Measurements from ENCODE around the gene SCN4A. TPM values are rescaled to one million over a fixed set of nuclear protein-coding genes. Genes with fewer than 3 reads are reported as not detected.
"Not testable (repeated sequence)": the region's sequence is repeated elsewhere in the genome, so short reads cannot be mapped to it uniquely, and the experiment has no call there.

Gene SCN4A
- total RNA-seq, 4 donors from 2014 or later: 0.83 TPM; not detected in 3

DNA sequence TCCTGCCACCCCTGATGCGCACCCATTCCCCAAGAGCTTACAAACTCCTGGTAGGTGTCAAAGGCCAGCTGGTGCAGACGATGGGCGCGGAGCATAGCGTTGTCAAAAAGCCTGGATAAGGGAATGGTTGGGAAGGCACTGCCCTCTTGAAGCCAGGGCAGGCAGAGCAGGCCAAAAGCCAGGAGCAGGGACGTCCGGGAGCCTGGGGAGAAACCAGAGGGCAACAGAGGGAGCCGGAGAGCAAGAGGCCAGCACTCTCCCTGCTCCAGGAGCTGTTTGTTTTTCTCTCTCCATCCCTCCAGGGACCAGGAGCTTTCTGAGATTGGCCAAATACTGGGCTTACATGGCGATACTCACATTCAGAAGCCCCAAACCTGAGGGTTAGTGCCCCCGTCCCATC lies 54.4 kb downstream of the SCN4A start:
- H3K27me3 ChIP-seq: no peaks in the 10 kb centered on the region
- H3K4me1 ChIP-seq: peaks cover 0 to 4% (median 0%) of the 10 kb centered on the region in 4 donors
- no peaks in the 10 kb centered on the region for H3K9me3 ChIP-seq
- TF ChIP-seq, protein P1, sequence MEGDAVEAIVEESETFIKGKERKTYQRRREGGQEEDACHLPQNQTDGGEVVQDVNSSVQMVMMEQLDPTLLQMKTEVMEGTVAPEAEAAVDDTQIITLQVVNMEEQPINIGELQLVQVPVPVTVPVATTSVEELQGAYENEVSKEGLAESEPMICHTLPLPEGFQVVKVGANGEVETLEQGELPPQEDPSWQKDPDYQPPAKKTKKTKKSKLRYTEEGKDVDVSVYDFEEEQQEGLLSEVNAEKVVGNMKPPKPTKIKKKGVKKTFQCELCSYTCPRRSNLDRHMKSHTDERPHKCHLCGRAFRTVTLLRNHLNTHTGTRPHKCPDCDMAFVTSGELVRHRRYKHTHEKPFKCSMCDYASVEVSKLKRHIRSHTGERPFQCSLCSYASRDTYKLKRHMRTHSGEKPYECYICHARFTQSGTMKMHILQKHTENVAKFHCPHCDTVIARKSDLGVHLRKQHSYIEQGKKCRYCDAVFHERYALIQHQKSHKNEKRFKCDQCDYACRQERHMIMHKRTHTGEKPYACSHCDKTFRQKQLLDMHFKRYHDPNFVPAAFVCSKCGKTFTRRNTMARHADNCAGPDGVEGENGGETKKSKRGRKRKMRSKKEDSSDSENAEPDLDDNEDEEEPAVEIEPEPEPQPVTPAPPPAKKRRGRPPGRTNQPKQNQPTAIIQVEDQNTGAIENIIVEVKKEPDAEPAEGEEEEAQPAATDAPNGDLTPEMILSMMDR (IDR thresholded peaks at IDR 0.05): no peak
- no peak for TF ChIP-seq POLR2A (IDR thresholded peaks at IDR 0.05)
- no peak overlapping the region for H3K27ac ChIP-seq
- peak in 1 of 3 donors; percentile 41 for DNase-seq
- H3K4me3 ChIP-seq: no peak overlapping the region
- H3K36me3 ChIP-seq: no peaks in the 10 kb centered on the region

GRCh38 chr17:63917646-63918045 lies 55.1 kb downstream of the SCN4A start:
- H3K36me3 ChIP-seq: no peaks in the 10 kb centered on the region
- no peaks in the 10 kb centered on the region for H3K27me3 ChIP-seq
- H3K4me3 ChIP-seq: no peak overlapping the region
- H3K4me1 ChIP-seq: peaks cover 0 to 4% (median 0%) of the 10 kb centered on the region in 4 donors
- no peak overlapping the region for H3K27ac ChIP-seq
- peak in 1 of 3 donors; percentile 41 for DNase-seq
- TF ChIP-seq, protein P1 (IDR thresholded peaks at IDR 0.05): no peak
- no peak for TF ChIP-seq POLR2A (IDR thresholded peaks at IDR 0.05)
- no peaks in the 10 kb centered on the region for H3K9me3 ChIP-seq

- not testable (repeated sequence) for H3K4me1 ChIP-seq, H3K4me3 ChIP-seq, H3K27me3 ChIP-seq, H3K27ac ChIP-seq, H3K36me3 ChIP-seq, H3K9me3 ChIP-seq
- DNase-seq: peak in 1 of 3 donors; percentile 18
These were observed 55.5 kb downstream of the SCN4A start for GRCh38 chr17:63917206-63917605.

GRCh38 chr17:63916566-63917185 lies 56.0 kb downstream of the SCN4A start:
- no peak for DNase-seq
- H3K9me3 ChIP-seq: no peaks in the 10 kb centered on the region
- TF ChIP-seq, protein P1 (IDR thresholded peaks at IDR 0.05): no peak
- TF ChIP-seq POLR2A (IDR thresholded peaks at IDR 0.05): no peak
- H3K36me3 ChIP-seq: no peaks in the 10 kb centered on the region
- no peaks in the 10 kb centered on the region for H3K27me3 ChIP-seq
- H3K4me1 ChIP-seq: peaks cover 0 to 4% (median 0%) of the 10 kb centered on the region in 4 donors
- H3K27ac ChIP-seq: no peak overlapping the region
- no peak overlapping the region for H3K4me3 ChIP-seq

DNA sequence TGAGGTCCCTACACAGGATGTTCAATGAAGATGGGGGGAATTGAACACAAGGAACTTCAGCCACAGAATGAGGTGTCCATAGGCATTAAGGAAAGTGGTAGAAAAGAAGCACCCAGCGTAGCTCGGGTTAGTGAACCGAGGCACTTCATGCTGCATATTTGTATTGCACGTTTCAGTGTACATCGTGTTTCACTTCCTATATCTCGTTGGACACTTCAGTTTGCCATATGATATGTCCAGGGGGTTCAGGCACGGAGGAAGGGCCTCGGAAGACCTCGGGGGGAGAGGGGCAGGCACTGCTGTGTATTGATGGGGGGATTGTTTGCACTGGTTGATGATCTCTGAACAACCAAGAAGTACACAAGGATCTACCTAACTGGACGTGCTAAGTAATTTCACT lies 57.0 kb downstream of the SCN4A start:
- H3K27ac ChIP-seq, H3K36me3 ChIP-seq, H3K4me1 ChIP-seq, H3K9me3 ChIP-seq, H3K27me3 ChIP-seq, H3K4me3 ChIP-seq: not testable (repeated sequence)
- peak in 1 of 3 donors; percentile 43 for DNase-seq

DNA sequence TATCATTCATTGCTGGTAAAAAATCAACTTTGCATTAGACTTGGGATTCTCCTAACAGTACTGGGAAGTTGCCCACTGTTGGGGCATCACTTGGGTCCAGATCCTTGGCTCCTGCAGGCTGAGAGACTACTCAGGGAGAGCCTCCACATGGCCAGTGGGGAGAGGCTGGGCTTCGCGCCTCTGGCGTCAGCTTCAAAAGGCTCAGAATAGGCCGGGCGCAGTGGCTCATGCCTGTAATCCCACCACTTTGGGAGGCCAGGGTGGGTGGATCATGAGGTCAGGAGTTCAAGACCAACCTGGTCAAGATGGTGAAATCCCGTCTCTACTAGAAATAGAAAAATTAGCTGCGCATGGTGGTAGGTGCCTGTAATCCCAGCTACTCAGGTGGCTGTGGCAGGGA lies 58.2 kb downstream of the SCN4A start:
- DNase-seq: no peak
- Histone ChIP-seq H3K4me3 (no peak overlapping the region), H3K27me3 (no peaks in the 10 kb centered on the region), H3K4me1 (no peaks in the 10 kb centered on the region), H3K9me3 (no peaks in the 10 kb centered on the region), H3K27ac (no peak overlapping the region), H3K36me3 (no peaks in the 10 kb centered on the region)
- TF ChIP-seq, protein P1 (IDR thresholded peaks at IDR 0.05): no peak
- no peak for TF ChIP-seq POLR2A (IDR thresholded peaks at IDR 0.05)

DNA sequence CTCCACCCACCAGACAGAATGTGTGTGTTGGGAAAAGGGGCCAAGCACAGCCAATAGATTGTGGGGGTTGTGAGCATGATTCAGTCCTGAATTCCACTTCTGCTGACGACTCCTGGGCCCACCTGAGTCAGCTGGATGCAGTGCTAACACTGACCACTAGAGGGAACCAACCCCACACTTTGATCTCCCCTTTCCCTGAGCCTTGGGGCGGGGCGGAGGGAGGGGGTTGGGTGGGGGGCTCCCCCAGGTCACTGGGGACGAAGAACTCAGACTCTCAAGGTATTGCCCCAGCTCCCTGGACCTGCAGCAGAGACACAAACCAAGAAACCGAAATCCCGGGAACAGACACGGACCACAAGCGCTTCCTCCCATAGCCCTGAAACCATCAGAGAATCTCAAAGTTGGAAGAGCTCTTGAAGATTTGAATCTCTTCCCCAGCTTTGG lies 61.0 kb downstream of the SCN4A start:
- DNase-seq: peak in 2 of 3 donors; percentile 56 to 77
- H3K27ac ChIP-seq: no peak overlapping the region
- H3K4me3 ChIP-seq: no peak overlapping the region
- H3K9me3 ChIP-seq: no peaks in the 10 kb centered on the region
- H3K27me3 ChIP-seq: no peaks in the 10 kb centered on the region
- no peaks in the 10 kb centered on the region for H3K4me1 ChIP-seq
- TF ChIP-seq POLR2A (IDR thresholded peaks at IDR 0.05): no peak
- TF ChIP-seq, protein P1 (IDR thresholded peaks at IDR 0.05): peak; percentile 52 to 91 (median 56)
- H3K36me3 ChIP-seq: no peaks in the 10 kb centered on the region

Measured in Peyer's patch (tissue), 4 donors.